ENCODE measurements around the gene SERGEF.

The SERGEF gene

GRCh38 chr11:17813391-17814059 lies 199.3 kb downstream of the SERGEF start:
- ATAC-seq, result no peak
- DNase-seq, result no peak

GRCh38 chr11:17812865-17813187 lies 200.0 kb downstream of the SERGEF start:
- ATAC-seq (no peak), DNase-seq (no peak)

- ATAC-seq (no peak), DNase-seq (no peak)
These were observed 200.6 kb downstream of the SERGEF start for GRCh38 chr11:17812091-17812864.

- DNase-seq (no peak), ATAC-seq (no peak)
These were observed 201.5 kb downstream of the SERGEF start for GRCh38 chr11:17811352-17811751.

- ATAC-seq, result no peak
- DNase-seq, result no peak
These were observed 202.1 kb downstream of the SERGEF start for GRCh38 chr11:17810746-17811145.

- DNase-seq (no peak), ATAC-seq (no peak)
These were observed 202.8 kb downstream of the SERGEF start for GRCh38 chr11:17810041-17810440.

GRCh38 chr11:17807034-17807433 lies 205.8 kb downstream of the SERGEF start:
- DNase-seq, result no peak
- ATAC-seq, result no peak

- no peak for ATAC-seq
- no peak for DNase-seq
These were observed 207.0 kb downstream of the SERGEF start for GRCh38 chr11:17805873-17806272.

- DNase-seq (no peak), ATAC-seq (peak; percentile 71)
These were observed 207.8 kb downstream of the SERGEF start for GRCh38 chr11:17805043-17805442.

- DNase-seq (no peak), ATAC-seq (no peak)
These were observed 209.0 kb downstream of the SERGEF start for GRCh38 chr11:17803754-17804334.

- no peak for DNase-seq
- no peak for ATAC-seq
These were observed 210.4 kb downstream of the SERGEF start for GRCh38 chr11:17802491-17802890.

- no peak for DNase-seq
- ATAC-seq, result no peak
These were observed 211.7 kb downstream of the SERGEF start for GRCh38 chr11:17801166-17801565.

GRCh38 chr11:17799147-17799546 lies 213.7 kb downstream of the SERGEF start:
- DNase-seq (no peak), ATAC-seq (no peak)

- ATAC-seq (no peak), DNase-seq (no peak)
These were observed 214.1 kb downstream of the SERGEF start for GRCh38 chr11:17798716-17799115.

GRCh38 chr11:17798253-17798652 lies 214.6 kb downstream of the SERGEF start:
- no peak for ATAC-seq

GRCh38 chr11:17796154-17796553 lies 216.7 kb downstream of the SERGEF start:
- DNase-seq, result no peak
- ATAC-seq, result no peak

More at GRCh38 chr11:17798253-17798652, 214.6 kb downstream of the SERGEF start:
- DNase-seq, result no peak

GRCh38 chr11:17794981-17795380 lies 217.9 kb downstream of the SERGEF start:
- ATAC-seq (no peak), DNase-seq (no peak)

GRCh38 chr11:17793642-17794170 lies 219.1 kb downstream of the SERGEF start:
- ATAC-seq (no peak), DNase-seq (no peak)

GRCh38 chr11:17792161-17792560 lies 220.7 kb downstream of the SERGEF start:
- no peak for DNase-seq
- ATAC-seq, result no peak

GRCh38 chr11:17791144-17791543 lies 221.7 kb downstream of the SERGEF start:
- DNase-seq, result no peak

GRCh38 chr11:17790453-17790852 lies 222.4 kb downstream of the SERGEF start:
- ATAC-seq (no peak), DNase-seq (no peak)

More at GRCh38 chr11:17791144-17791543, 221.7 kb downstream of the SERGEF start:
- ATAC-seq, result no peak

- ATAC-seq (no peak), DNase-seq (no peak)
These were observed 224.8 kb downstream of the SERGEF start for GRCh38 chr11:17788084-17788483.

GRCh38 chr11:17786824-17787525 lies 225.9 kb downstream of the SERGEF start:
- no peak for DNase-seq
- no peak for ATAC-seq
